Articular chondrocyte of knee joint (primary cell): ENCODE data around the gene STMND1. TPM values are rescaled to one million over a fixed set of nuclear protein-coding genes. Genes with fewer than 3 reads are reported as not detected.

Experiments used
- total RNA-seq: library from RNA; depleted of rRNA; stranded (reverse); fragments of >200 nt; gene quantifications from 2 replicates; pipeline ENCODE4 v1.2.3, GENCODE V29; 2012

Gene STMND1
- not detected in 2 replicates for total RNA-seq

GRCh38 chr6:17101422-17102257, at the start of gene STMND1:
TSS of gene STMND1 (plus strand) at chr6:17102050. CDS start at chr6:17102258, 208 bp downstream.

Other genes starting within 250 kb of the STMND1 start
- 0.39 and 1.3 TPM in 2 replicates for gene RBM24, start 179.3 kb downstream of the STMND1 start, total RNA-seq